Measurements from ENCODE around the gene PPP1R37.
"Not testable (repeated sequence)": the region's sequence is repeated elsewhere in the genome, so short reads cannot be mapped to it uniquely, and the experiment has no call there.

PPP1R37 gene

GRCh38 chr19:45115809-45116615, 23.0 kb downstream of the PPP1R37 start:
- no peak for DNase-seq

GRCh38 chr19:45117167-45117594, 24.2 kb downstream of the PPP1R37 start:
- no peak for DNase-seq

- no peak for DNase-seq
Measured at GRCh38 chr19:45117671-45118070, 24.7 kb downstream of the PPP1R37 start.

- no peak for DNase-seq
Measured at GRCh38 chr19:45118106-45118505, 25.1 kb downstream of the PPP1R37 start.

- not testable (repeated sequence) for DNase-seq
Measured at GRCh38 chr19:45118591-45119355, 25.8 kb downstream of the PPP1R37 start.

GRCh38 chr19:45119582-45119981, 26.6 kb downstream of the PPP1R37 start:
- DNase-seq: no peak

- no peak for DNase-seq
Measured at GRCh38 chr19:45121827-45122345, 28.9 kb downstream of the PPP1R37 start.

GRCh38 chr19:45122832-45123231, 29.9 kb downstream of the PPP1R37 start:
- DNase-seq: no peak

- no peak for DNase-seq
Measured at GRCh38 chr19:45123440-45123850, 30.5 kb downstream of the PPP1R37 start.

GRCh38 chr19:45124021-45124420, 31.0 kb downstream of the PPP1R37 start:
- no peak for DNase-seq

- no peak for DNase-seq
Measured at GRCh38 chr19:45125360-45125759, 32.4 kb downstream of the PPP1R37 start.

- peak; percentile 39 for DNase-seq
Measured at GRCh38 chr19:45125975-45126493, 33.1 kb downstream of the PPP1R37 start.

- no peak for DNase-seq
Measured at GRCh38 chr19:45126654-45127053, 33.7 kb downstream of the PPP1R37 start.

- no peak for DNase-seq
Measured at GRCh38 chr19:45128146-45128545, 35.2 kb downstream of the PPP1R37 start.

- DNase-seq: no peak
Measured at GRCh38 chr19:45128806-45129205, 35.8 kb downstream of the PPP1R37 start.

- no peak for DNase-seq
Measured at GRCh38 chr19:45130236-45130635, 37.3 kb downstream of the PPP1R37 start.

- DNase-seq: no peak
Measured at GRCh38 chr19:45130888-45131615, 38.1 kb downstream of the PPP1R37 start.

GRCh38 chr19:45133661-45134060, 40.7 kb downstream of the PPP1R37 start:
- no peak for DNase-seq

GRCh38 chr19:45135176-45135885, 42.4 kb downstream of the PPP1R37 start:
- no peak for DNase-seq

- no peak for DNase-seq
Measured at GRCh38 chr19:45136507-45137178, 43.7 kb downstream of the PPP1R37 start.

- no peak for DNase-seq
Measured at GRCh38 chr19:45137179-45137761, 44.3 kb downstream of the PPP1R37 start.

Measured in fibroblast of skin of abdomen (primary cell).